Stimulated activated CD4-positive, alpha-beta T cell treated with anti-CD3 and anti-CD28 coated beads, TNF-alpha, amount 100 ng/mL, for 1 hour (primary cell): ENCODE measurements around the gene ALDH4A1.
"Not testable (repeated sequence)": the region's sequence is repeated elsewhere in the genome, so short reads cannot be mapped to it uniquely, and the experiment has no call there.

Source experiments
- DNase-seq, 3 donors: peaks; one replicate each; pipeline ENCODE4 v3.0.0-alpha.2; 2020; ENCODE audit warnings: low read depth in 3 of 3, low spot score in 1 of 3

ALDH4A1 gene

DNA sequence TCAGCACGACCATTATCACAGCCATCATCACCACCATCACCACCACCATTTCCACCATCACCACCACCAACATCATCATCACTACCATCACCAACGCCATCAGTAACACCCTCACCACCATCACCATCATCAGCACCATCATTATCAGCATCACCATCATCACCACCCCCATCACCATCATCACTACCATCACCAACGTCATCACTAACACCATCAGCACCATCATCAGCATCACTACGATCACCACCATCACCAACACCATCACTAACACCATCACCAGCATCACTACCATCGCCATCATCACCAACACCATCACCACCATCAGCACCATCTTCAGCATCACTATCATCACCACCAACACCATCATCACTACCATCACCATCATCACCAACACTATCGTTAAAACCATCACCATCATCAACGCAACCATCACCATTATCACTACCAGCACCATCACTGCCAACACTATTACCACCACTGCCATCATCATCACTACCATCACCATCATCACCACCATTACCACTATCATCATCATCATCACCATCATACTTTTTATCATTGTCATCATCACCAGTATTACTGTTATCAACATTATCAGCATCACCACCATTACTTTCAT is 44.2 kb downstream of the ALDH4A1 start:
- DNase-seq = no peak

DNA sequence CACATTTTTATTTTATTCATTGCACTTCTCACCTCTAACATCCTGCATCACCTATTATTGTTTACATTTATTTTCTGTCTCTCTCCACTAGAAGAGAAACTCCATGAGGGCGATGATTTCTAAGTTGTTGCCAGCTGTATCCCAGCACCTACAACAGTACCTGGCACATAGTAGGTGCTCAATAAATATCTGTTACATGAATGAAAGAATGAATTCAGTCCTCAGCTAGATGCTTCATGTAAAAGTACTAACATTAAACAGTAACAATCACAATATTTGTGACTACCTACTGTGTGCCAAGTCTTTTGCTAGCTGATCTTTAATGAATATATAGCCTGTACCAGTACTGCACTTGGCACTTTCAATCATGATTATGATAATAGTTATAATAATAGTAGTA is 45.9 kb downstream of the ALDH4A1 start:
- DNase-seq = no peak

DNA sequence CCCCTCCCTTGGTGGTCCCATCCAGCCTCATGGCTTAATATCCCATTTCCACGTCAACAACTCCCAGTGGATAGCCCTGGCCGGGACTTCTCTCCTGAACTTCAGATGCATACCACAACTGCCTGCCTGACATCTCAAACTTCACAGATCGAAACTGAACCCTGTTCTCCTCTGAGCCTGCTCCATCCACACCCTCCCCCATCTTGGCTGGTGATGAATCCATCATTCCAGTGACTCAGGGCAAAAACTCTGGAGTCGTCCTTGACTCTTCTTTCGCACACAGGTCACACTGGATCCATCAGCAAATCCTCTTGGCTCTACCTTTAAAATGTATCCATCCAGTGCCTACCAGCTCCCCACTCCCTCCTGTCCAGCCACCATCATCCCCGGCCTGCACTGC is 46.8 kb downstream of the ALDH4A1 start:
- DNase-seq = no peak

DNA sequence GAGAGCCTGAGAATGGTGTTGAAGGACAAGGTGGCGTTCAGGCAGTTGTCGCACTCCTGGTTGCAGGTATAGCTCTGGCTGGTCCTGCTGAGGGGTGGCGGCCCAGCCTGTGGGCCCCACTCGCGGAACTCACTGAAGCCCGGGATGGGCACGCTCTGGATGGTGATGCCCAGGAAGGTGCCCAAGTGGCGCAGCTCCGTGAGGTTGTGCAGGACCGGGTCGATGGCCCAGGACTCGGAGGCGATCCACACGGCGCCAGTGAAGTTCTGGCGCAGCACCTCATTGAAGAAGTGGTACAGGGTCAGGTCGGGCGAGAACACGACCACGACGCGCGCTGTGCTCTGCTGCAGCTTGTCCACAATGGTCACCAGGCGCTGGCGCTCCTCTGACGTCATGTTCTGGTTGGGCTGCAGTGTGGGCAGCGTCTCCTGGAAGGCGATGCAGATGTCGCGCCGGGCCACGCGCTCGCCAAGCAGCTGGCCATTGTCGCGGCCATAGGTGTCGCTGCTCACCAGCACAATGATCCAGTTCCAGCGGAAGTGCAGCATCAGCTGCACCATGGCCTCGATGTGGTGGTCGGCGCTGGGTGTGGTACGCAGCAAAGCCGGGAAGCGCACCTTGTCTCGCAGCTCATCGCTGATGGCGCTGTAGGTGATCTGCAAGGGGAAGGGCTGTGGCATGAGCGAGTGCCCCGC is 47.9 kb downstream of the ALDH4A1 start:
- DNase-seq = no peak

DNA sequence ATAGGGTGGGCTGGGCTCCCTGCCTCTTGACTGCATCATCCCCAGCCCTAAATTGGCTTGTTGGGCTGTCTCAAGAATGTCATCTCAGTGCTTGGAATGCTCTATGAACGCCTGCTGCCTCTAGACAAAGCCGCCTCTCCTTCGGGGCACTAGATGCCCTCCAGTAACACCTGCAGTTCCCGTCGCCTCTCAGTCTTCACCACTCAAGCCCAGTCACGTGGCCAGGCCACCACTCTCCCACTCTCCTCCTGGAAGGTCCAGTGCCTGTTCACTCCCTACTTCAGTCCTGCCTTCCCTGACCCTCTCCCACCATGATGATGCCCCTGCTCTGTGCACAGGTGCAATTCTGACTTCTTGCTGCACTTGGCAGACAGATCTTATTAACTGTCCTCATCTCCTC is 49.9 kb downstream of the ALDH4A1 start:
- no peak for DNase-seq

DNA sequence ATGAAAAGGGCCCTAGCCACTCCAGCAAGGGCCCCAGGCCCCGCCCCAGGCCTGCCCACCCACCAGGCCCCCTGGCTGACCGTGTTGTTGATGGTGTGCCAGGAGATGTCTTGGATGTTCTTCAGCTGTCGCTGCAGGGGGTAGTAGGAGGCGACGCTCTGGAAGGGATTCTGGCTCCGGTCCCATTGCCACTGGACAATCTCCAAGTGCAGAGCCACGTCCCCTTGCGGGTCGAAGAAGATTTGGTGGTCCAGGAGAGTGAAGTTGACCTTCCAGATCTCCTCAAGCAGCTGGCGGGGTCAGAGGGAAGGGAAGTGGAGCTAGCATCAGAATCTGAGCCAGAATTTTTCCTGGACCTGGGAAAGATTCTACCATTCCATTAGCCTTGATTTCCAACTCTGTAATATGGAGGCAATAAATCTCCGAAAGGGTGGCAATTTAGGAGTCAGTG is 53.1 kb downstream of the ALDH4A1 start:
- DNase-seq = no peak

DNA sequence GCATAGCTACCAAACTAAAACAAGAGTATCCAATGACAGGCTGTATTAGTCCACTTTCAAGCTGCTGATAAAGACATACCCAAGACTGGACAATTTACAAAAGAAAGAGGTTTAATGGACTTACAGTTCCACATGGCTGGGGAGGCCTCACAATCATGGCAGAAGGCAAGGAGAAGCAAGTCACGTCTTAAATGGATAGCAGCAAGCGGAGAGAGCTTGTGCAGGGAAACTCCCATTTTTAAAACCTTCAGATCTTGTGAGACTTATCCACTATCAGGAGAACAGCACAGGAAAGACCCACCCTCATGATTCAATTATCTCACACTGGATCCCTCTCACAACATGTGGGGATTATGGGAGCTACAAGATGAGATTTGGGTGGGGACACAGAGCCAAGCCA is 54.6 kb downstream of the ALDH4A1 start:
- not testable (repeated sequence) for DNase-seq

DNA sequence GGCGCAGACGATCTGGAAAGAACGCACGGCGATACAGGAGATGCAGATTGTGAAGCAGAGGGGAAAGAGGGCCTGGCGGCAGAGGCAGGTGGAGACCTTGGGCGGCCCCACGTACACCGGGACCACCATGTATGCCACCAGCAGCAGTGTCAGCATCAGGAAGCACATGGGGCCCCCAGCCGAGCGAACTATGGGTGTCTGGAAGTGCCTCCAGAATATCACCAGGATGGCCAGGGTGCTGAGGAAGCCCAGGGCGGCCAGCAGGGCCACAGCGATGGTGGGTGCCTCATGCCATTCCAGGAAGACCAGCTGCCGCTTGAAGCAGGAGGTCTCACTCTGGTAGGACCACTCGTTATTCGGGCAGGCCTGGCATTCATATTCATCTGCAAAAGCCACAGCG is 62.2 kb downstream of the ALDH4A1 start:
- DNase-seq = no peak

DNA sequence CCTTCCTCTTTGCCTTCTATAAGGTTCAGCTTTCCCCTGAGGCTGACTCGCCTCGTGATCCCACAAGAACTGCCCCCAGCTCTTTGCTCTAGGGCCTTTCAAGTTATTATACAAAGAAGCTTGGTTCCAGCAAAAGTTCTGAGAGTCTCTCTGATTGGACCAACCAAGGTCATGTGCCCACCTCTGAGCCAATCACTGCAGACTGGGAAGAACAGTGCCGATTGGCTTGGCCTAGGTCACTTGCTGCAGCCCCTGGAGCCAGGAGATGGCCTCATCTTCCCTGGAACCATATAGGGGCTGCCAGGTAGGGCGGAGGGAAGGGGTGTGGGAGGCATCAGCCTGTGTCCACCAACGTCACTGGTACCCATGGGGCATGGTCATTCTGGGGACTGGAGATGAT is 65.7 kb downstream of the ALDH4A1 start:
- no peak for DNase-seq

DNA sequence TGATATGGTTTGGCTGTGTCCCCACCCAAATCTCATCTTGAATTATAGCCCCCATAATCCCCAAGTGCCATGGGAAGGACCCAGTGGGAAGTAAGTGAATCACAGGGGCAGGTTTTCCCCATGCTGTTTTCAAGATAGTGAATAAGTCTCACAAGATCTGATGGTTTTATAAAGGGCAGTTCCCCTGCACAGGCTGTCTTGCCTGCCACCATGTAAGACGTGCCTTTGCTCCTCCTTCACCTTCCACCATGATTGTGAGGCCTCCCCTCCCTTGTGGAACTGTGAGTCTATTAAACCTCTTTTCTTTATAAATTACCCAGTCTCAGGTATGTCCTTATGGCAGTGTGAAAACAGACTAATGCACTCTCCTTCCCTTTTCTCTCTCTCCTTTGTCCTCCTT is 70.0 kb downstream of the ALDH4A1 start:
- DNase-seq = not testable (repeated sequence)

DNA sequence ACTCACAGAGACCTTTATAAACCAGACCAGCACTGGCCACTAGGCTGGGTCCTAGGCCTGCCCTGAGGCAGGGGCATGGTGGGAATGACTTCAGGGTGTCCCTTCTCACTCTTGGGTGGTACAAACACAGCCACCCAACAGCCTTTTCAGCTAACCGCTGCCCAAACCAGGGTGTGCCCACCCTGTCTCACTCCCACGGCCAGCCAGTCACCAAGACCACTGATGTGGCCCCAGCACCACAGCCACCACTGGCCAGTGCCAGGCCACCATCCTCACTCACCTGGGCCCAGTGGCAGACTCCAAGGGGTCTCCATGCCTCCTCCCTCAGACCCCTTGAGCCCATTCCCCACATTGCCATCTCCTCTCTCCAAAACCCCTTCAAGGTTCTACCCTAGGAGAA is 70.7 kb downstream of the ALDH4A1 start:
- no peak for DNase-seq

DNA sequence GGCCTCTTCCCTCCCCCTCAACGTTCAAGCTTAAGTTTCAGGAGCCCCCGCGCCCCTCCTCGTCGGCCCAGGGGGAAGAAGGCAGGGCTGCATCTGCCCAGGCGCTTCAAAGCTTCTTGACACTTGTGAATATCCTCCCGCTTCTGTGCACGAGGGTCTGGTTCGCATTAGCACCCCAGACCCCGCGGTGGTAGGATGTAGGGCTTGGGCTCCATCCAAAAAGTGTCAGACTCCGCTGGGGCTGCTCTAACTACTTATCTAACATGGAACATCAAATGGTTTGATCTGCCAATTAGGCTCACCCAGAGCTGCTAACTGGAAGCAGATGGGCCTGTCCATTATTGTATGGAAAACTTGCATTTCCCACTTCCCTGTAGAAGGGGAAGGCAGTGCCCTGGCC is 71.8 kb downstream of the ALDH4A1 start:
- no peak for DNase-seq

DNA sequence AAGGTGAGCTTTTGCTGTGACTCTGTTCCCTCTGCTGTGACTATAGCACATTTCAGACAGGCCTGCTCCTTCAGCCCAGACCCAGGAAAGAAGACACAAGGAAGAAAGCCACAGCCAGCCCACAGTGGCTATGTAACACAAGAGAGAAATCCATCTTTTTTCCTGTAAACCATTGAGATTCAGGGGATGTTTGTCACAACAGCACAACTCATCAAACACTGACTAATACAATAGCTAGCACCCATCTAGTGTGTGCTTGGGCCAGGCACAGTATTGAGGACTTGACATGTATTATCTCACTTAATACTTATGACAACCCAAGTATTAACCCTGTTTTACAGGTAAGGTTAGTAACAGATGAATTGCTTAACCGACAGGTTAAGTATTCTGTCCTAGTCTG is 72.7 kb downstream of the ALDH4A1 start:
- DNase-seq = no peak

DNA sequence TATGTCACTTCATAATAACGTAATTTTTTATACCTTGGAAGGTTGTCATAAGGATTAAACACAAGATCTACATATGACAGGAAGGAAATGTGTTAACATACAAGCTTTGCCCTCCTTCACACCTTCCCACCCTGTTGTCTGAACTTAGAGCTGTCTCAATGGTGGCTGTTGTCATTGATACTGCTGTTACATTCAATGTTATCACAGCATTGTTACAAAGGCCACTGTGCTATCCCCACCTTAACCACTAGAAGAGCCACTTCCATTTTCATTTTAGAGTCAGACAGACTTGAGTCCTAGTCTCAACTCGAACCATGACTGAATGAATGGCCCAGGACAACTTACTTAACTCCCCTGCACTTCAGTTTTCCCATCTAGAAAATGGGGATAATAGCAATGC is 74.1 kb downstream of the ALDH4A1 start:
- DNase-seq = no peak

DNA sequence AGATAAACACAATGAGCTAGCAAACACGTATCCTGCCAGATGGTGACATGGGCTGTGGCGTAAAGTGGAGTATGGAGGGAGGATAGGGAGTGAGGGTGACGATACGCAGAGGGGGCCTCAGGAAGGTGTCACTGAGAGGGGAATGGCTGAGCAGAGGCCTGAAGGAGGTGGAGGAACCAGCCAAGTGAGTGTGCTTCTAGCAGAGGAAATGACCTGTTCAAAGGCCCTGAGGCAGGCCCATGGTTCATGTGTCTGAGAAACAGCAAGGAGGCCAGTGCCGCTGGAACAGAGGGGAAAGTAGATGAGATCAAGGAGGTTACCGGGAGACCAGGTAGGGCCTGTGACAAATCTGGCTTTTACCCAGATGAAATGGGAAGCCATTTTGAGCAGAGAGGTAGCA is 78.9 kb downstream of the ALDH4A1 start:
- DNase-seq = no peak
